Left lung (tissue), 10 donors: ENCODE data around the gene CEACAM16. TPM values are rescaled to one million over a fixed set of nuclear protein-coding genes. Genes with fewer than 3 reads are reported as not detected.

Source experiments
- ATAC-seq: fragments of 200-7000 bp; cut with Tn5 transposase; one replicate; pipeline ENCODE4 v1.9.1; 2020; ENCODE audit warnings: moderate library complexity
- DNase-seq, 4 donors: peaks; one replicate each; pipeline ENCODE4 v3.0.0-alpha.2; 2013 to 2020
- H3K27ac ChIP-seq, 2 donors: fragments of 200-600 bp; sonication (generic) in 1 of 2; one replicate each; pipeline versions ENCODE4 v1.5.0 to v1.8.0; 2020 to 2021
- H3K27me3 ChIP-seq, 2 donors: fragments of 200-600 bp; sonication (generic) in 1 of 2; one replicate each; pipeline versions ENCODE4 v1.5.0 to v1.8.0; 2020 to 2021
- H3K36me3 ChIP-seq, 2 donors: fragments of 200-600 bp; sonication (generic) in 1 of 2; one replicate each; pipeline versions ENCODE4 v1.5.0 to v1.8.0; 2020 to 2021
- H3K4me1 ChIP-seq, 2 donors: fragments of 200-600 bp; one replicate each; pipeline ENCODE4 v1.8.0; 2021
- H3K4me3 ChIP-seq, 2 donors: fragments of 200-600 bp; sonication (generic) in 1 of 2; one replicate each; pipeline versions ENCODE4 v1.5.0 to v1.8.0; 2020 to 2021; ENCODE audit warnings: mild to moderate bottlenecking in 1 of 2
- H3K9me3 ChIP-seq, 2 donors: fragments of 200-600 bp; sonication (generic) in 1 of 2; one replicate each; pipeline versions ENCODE4 v1.5.0 to v1.8.0; 2020 to 2021
- intact Hi-C, 2 donors: fragments of 100-400 bp; cut with DNase I; formaldehyde crosslinking; loops; one replicate each; pipeline versions ENCODE4 v1.11.2 to v1.14.2; 2022
- polyA plus RNA-seq, 6 donors: library from polyadenylated mRNA; unstranded; fragments of 120-200 nt; gene quantifications; one replicate each; pipeline ENCODE4 v1.2.1, GENCODE V29; 2013; ENCODE audit not compliant: insufficient read length in 6 of 6
- total RNA-seq, 2 donors: library from RNA; stranded (reverse); fragmentation: NEBNext Ultra II Directional; extraction: Animal tissue kit (Norgen Biotek cat#: 25700); gene quantifications; one replicate each; pipeline ENCODE4 v1.2.1, GENCODE V29; 2021
- TF ChIP-seq, protein P1 (sequence below), 2 donors: fragments of 200-600 bp; sonication (generic) in 1 of 2; IDR thresholded peaks; one replicate each; pipeline versions ENCODE4 v1.5.0 to v1.8.0; 2021; ENCODE audit warnings: antibody characterized with exemption in 2 of 2
- donor health status: DM: no; HTN: yes; CAD: no.
- donor health status: DM: no; HTN: no; CAD: no.

CEACAM16 gene
- total and polyA plus RNA-seq, 8 donors: 0.20 TPM; not detected in 7

DNA sequence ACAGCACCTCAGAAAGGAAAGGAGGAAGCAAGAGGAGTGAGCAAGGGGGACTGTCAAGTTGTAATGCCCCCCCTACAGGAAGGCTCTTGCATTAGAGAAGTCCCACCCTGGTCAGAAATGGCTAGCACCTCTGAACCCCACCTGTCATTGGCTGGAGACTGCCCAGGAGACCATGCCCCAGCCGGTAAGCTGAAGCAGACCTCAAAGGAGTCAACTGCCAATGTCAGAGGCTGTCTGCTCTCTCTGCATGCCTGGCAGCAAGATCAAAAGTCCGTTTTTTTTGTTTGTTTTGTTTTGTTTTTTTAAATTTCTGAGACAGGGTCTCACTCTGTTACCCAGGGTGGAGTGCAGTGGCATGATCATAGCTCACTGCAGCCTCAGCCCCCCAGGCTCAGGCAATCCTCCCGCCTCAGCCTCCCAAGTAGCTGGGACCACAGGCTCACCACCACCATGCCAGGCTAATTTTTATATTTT, 41.4 kb downstream of the CEACAM16 start:
- no peaks in the 10 kb centered on the region for H3K9me3 ChIP-seq
- no peak for ATAC-seq
- DNase-seq: peak in 1 of 4 donors; percentile 10
- no peaks in the 10 kb centered on the region for H3K27me3 ChIP-seq
- H3K27ac ChIP-seq: peak overlapping the region; percentile 88 to 97
- H3K36me3 ChIP-seq: no peaks in the 10 kb centered on the region
- peaks cover 49 to 93% of the 10 kb centered on the region in 2 donors for H3K4me1 ChIP-seq
- intact Hi-C loops: no loop called here
- TF ChIP-seq, protein P1, sequence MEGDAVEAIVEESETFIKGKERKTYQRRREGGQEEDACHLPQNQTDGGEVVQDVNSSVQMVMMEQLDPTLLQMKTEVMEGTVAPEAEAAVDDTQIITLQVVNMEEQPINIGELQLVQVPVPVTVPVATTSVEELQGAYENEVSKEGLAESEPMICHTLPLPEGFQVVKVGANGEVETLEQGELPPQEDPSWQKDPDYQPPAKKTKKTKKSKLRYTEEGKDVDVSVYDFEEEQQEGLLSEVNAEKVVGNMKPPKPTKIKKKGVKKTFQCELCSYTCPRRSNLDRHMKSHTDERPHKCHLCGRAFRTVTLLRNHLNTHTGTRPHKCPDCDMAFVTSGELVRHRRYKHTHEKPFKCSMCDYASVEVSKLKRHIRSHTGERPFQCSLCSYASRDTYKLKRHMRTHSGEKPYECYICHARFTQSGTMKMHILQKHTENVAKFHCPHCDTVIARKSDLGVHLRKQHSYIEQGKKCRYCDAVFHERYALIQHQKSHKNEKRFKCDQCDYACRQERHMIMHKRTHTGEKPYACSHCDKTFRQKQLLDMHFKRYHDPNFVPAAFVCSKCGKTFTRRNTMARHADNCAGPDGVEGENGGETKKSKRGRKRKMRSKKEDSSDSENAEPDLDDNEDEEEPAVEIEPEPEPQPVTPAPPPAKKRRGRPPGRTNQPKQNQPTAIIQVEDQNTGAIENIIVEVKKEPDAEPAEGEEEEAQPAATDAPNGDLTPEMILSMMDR (IDR thresholded peaks at IDR 0.05): no peak
- no peak overlapping the region for H3K4me3 ChIP-seq

DNA sequence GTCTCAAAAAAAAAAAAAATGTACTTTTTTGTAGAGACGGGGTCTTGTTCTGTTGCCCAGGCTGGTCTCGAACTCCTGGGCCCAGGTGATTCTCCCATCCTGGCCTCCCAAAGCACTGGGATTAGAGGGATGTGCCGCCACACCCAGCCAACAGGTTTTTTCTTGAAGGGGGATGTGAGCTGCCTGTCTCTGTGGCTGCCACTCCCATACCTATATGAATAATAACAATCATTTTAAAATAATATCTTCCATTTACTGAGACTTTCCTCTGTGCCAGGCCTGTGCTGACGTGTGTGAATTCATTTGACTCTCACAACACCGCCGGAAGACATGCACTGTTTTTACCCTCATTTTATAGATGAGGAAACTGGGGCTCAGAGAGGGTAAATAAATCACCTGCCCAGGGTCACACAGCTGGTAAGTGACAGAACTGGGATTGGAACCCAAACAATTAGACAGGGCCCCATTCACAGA, 42.3 kb downstream of the CEACAM16 start:
- no peak overlapping the region for H3K4me3 ChIP-seq
- H3K27me3 ChIP-seq: no peaks in the 10 kb centered on the region
- DNase-seq: peak in 1 of 4 donors; percentile 20
- peak; percentile 4 for ATAC-seq
- no peaks in the 10 kb centered on the region for H3K36me3 ChIP-seq
- H3K27ac ChIP-seq: peak overlapping the region; percentile 88 to 97
- peaks cover 49 to 98% of the 10 kb centered on the region in 2 donors for H3K4me1 ChIP-seq
- intact Hi-C loops: no loop called here
- H3K9me3 ChIP-seq: no peaks in the 10 kb centered on the region
- TF ChIP-seq, protein P1 (IDR thresholded peaks at IDR 0.05): no peak

DNA sequence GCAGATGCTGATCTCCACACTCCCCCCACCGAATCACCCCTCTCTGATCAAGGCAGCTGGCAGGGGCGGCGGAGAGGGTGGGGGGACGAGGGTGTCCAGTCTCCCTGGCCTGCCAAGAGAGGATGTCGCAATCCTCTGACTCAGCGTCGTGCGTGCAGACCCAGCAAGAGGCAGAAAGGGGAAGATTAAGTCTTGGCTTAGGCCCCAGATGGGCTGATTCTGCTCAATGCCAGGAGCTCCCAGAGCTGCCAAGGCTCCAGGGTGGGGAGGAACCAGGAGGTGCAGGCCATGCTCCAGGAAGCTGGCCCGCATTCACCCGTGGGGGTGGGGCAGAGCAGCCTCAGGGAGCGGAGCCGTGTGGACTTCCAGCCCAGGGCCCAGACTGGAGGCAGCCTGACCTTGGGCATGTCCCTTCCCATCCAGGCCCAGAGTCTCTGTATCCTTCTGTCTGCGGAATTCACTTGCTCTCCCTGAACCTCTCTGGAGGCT, 42.9 kb downstream of the CEACAM16 start:
- DNase-seq (peak; percentile 96 to 98 (median 98)), ATAC-seq (peak; percentile 90)
- TF ChIP-seq, protein P1 (IDR thresholded peaks at IDR 0.05): no peak
- no peaks in the 10 kb centered on the region for H3K9me3 ChIP-seq
- no peaks in the 10 kb centered on the region for H3K36me3 ChIP-seq
- peaks cover 50 to 98% of the 10 kb centered on the region in 2 donors for H3K4me1 ChIP-seq
- intact Hi-C loops: no loop called here
- no peaks in the 10 kb centered on the region for H3K27me3 ChIP-seq
- H3K4me3 ChIP-seq: no peak overlapping the region
- H3K27ac ChIP-seq: peak overlapping the region; percentile 88 to 97

DNA sequence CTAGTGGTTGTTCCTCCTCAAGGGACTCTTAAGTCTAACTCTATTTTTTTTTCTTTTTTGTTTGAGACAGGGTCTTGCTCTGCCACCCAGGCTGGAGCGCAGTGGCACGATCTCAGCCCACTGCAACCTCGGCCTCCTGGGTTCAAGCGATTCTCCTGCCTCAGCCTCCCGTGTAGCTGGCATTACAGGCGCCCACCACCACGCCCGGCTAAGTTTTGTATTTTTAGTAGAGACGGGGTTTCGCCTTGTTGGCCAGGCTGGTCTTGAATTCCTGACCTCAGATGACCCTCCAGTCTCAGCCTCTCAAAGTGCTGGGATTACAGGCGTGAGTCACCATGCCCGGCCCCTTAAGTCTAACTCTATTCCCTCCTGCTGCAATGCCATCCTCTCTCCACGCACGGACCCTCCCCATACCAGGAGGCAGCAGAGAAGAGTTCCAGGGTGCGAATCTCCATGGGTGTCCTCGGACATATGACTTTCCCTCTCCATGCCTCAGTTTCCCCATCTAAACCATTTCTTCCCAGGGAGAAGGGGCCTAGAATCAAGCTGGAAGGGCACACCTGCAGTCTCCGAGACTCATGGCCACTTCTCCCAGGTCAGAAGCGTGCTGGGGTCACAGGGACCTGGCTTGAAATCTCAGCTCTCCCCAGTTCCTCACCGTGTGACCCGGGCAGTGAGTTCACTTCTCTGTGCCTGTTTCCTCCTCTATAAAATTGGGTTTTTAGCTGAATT, 43.5 kb downstream of the CEACAM16 start:
- peak; percentile 3 for ATAC-seq

More for the DNA sequence above, 43.5 kb downstream of the CEACAM16 start:
- intact Hi-C loops: no loop called here
- Histone ChIP-seq H3K27ac (peak overlapping the region; percentile 88 to 97), H3K9me3 (no peaks in the 10 kb centered on the region), H3K4me1 (peaks cover 54 to 97% of the 10 kb centered on the region in 2 donors), H3K36me3 (no peaks in the 10 kb centered on the region), H3K27me3 (no peaks in the 10 kb centered on the region), H3K4me3 (peak overlapping the region in 1 of 2 donors; percentile 4)
- peak in 1 of 4 donors; percentile 60 for DNase-seq
- TF ChIP-seq, protein P1 (IDR thresholded peaks at IDR 0.05): no peak
